Esophagus muscularis mucosa (tissue), 4 donors: ENCODE results near the gene SMG6.

Experiments
- CTCF ChIP-seq, 3 experiments: fragments of 200-600 bp in 2 of 3; fragments of 450-650 bp in 1 of 3; sonication (generic) in 2 of 3; IDR thresholded peaks; one replicate each; pipeline ENCODE4 v1.5.1; 2017 to 2019; ENCODE audit warnings: antibody characterized with exemption in 3 of 3, mild to moderate bottlenecking in 2 of 3, moderate library complexity in 1 of 3
- EP300 ChIP-seq: sonication (generic); formaldehyde crosslinking; IDR thresholded peaks from one replicate; pipeline ENCODE4 v1.6.1; 2017; ENCODE audit warnings: antibody characterized with exemption
- POLR2AphosphoS5 ChIP-seq, 2 donors: sonication (generic); formaldehyde crosslinking; IDR thresholded peaks; one replicate each; pipeline ENCODE4 v1.6.1; 2017; ENCODE audit warnings: antibody characterized with exemption in 2 of 2

GRCh38 chr17:2102931-2103809 lies 200.4 kb downstream of the SMG6 start:
- TF ChIP-seq CTCF (IDR thresholded peaks at IDR 0.05), result no peak
- no peak for TF ChIP-seq EP300
- peak in 1 of 2 donors; percentile 32 for TF ChIP-seq POLR2AphosphoS5 (IDR thresholded peaks at IDR 0.05)
